AG04450 (cell line): ENCODE measurements around the gene ARMC9. TPM values are rescaled to one million over a fixed set of nuclear protein-coding genes. Genes with fewer than 3 reads are reported as not detected.

Source experiments
- CTCF ChIA-PET: fragments of 300-600, 350-600 bp; formaldehyde crosslinking; extraction: SDS; loops from one replicate; lab custom pipeline; 2022; ENCODE audit warnings: antibody characterized with exemption, inconsistent platforms; lab: Charles Lee
- POLR2A ChIA-PET: fragments of 350-600 bp; formaldehyde crosslinking; extraction: SDS; loops from one replicate; lab custom pipeline; 2021; ENCODE audit warnings: antibody characterized with exemption, inconsistent platforms; lab: Yijun Ruan, JAX
- DNase-seq: peaks from one replicate; pipeline ENCODE4 v3.0.0-alpha.2; 2011; ENCODE audit warnings: low read depth, low spot score
- H3K27ac ChIP-seq: one replicate; pipeline ENCODE4 v1.5.1; 2012; ENCODE audit warnings: low read depth, low read length, control low read depth
- H3K27me3 ChIP-seq: one replicate; pipeline ENCODE4 v1.6.0; 2012; ENCODE audit warnings: low read length; ENCODE audit not compliant: control insufficient read depth, insufficient read depth
- H3K4me3 ChIP-seq: 2 replicates; pipeline ENCODE4 v1.5.1; 2011; ENCODE audit warnings: mild to moderate bottlenecking, low read depth, low read length, control low read depth
- H3K9me3 ChIP-seq: 2 replicates; pipeline ENCODE4 v1.5.1; 2012; ENCODE audit warnings: low read length; ENCODE audit not compliant: control insufficient read depth, insufficient read depth
- polyA plus RNA-seq: library from polyadenylated mRNA; depleted of rRNA; stranded (reverse); fragments of >200 nt; gene quantifications from 2 replicates; pipeline ENCODE4 v1.2.3, GENCODE V29; 2011
- TF ChIP-seq, protein P1 (sequence below): IDR thresholded peaks from 2 replicates; pipeline ENCODE4 v1.5.1; 2011; ENCODE audit warnings: low read depth, low read length, control low read depth, inconsistent platforms

ARMC9 gene
- polyA plus RNA-seq, 1 experiment = 49.4 TPM

DNA sequence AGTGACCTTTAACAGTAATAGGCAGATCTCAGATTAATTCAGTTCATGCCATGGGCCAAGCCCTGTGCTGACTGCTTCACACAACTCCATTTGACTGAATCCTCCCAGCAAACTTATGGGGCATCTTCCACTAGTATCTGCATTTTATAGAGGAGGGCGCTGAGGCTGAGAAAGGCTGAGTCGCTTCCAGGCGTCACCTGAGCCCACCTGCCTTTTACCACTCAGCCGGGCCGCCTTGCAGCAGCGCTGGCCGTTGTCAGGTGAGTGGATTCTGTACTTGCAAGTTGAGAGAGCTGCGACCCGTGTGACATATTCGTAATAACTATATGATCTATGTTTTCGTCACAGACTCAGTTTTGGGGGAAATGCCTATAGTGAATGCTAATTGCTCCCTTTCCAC is 137.8 kb downstream of the ARMC9 start:
- TF ChIP-seq, protein P1, sequence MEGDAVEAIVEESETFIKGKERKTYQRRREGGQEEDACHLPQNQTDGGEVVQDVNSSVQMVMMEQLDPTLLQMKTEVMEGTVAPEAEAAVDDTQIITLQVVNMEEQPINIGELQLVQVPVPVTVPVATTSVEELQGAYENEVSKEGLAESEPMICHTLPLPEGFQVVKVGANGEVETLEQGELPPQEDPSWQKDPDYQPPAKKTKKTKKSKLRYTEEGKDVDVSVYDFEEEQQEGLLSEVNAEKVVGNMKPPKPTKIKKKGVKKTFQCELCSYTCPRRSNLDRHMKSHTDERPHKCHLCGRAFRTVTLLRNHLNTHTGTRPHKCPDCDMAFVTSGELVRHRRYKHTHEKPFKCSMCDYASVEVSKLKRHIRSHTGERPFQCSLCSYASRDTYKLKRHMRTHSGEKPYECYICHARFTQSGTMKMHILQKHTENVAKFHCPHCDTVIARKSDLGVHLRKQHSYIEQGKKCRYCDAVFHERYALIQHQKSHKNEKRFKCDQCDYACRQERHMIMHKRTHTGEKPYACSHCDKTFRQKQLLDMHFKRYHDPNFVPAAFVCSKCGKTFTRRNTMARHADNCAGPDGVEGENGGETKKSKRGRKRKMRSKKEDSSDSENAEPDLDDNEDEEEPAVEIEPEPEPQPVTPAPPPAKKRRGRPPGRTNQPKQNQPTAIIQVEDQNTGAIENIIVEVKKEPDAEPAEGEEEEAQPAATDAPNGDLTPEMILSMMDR = no peak
- Histone ChIP-seq H3K27me3 (no peaks in the 10 kb centered on the region), H3K27ac (no peak overlapping the region), H3K9me3 (no peaks in the 10 kb centered on the region; the same call in 1 of the 2 replicates), H3K4me3 (no peak overlapping the region)
- ChIA-PET POLR2A (interaction anchor here (0.6 kb wide), 1 partner anchor 687 kb away, joined by 3 read pairs; no protein-coding TSS in a partner anchor), CTCF (interaction anchor here (1.4 to 1.6 kb wide), 4 partner anchors 39 to 116 kb away, joined by 4 to 15 read pairs (median 6); no protein-coding TSS in a partner anchor)
- DNase-seq = no peak

DNA sequence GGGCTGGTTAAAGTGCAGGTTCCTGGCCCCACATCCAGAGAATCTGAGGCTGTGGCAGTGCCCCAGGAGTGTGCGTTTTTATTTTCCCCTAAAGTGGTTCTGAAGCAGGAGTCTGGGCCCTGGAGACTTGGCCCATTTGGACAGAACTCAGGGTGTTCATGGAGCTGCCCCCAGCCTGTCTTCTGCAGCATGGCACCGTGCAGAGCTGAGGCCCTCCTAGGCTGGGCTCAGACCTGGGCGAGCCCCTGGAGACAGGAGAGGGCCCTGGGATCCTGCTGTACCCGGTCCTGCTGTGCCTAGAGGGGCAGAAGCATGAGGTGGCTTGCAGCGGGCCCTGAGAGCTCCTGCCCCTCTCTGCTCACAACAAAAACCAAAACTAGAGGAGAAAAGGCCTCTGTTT is 138.3 kb downstream of the ARMC9 start:
- CTCF ChIA-PET = interaction anchor here (1.4 kb wide), 1 partner anchor 68 kb away, joined by 6 read pairs; no protein-coding TSS in a partner anchor
- Histone ChIP-seq H3K9me3 (no peaks in the 10 kb centered on the region; the same call in 1 of the 2 replicates), H3K27me3 (no peaks in the 10 kb centered on the region), H3K27ac (no peak overlapping the region), H3K4me3 (no peak overlapping the region)
- no peak for DNase-seq
- POLR2A ChIA-PET = interaction anchor here (0.6 kb wide), 1 partner anchor 38 kb away, joined by 5 read pairs; no protein-coding TSS in a partner anchor
- TF ChIP-seq, protein P1 = no peak

DNA sequence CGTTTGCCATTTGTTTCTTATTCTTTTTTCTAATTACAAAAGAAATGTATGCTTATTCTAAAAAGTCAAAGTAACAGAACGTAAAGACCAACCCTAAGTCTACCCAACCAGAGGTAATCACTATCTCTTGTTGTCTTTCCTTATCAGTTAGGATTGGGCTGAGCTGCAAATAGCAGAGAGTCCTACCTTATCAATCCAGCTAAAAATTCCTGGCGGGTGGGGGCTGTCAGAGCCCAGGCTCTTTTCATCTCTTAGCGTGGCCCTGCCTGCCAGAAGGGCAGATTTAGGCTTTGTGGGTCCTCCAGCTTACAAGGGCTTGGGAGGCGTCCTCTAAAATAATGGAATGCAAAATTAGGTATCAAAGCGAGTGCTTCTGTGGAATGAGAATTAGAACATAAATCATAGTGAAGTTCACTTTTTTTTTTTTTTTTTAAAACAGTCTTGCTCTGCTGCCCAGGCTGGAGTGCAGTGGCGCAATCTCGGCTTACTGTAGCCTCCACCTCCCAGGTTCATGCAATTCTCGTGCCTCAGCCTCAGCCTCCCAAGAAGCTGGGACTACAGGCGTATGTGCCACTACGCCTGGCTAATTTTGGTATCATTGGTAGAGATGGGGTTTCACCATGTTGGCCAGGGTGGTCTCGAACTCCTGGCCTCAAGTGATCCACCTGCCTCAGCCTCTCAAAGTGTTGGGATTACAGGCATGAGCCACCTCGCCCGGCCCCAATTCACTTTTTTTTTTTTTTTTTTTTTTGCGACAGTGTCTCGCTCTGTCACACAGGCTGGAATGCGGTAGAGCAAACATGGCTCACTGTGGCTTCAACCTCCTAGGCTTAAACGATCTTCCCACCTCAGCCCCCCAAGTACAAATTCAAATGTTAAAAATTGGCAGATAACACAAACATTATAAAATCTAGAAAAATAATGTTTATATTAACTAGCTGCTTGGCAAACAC is 139.7 kb downstream of the ARMC9 start:
- ChIA-PET CTCF (no interaction called here), POLR2A (interaction anchor here (0.5 kb wide), 1 partner anchor 27 kb away, joined by 12 read pairs; no protein-coding TSS in a partner anchor)
- Histone ChIP-seq H3K4me3 (no peak overlapping the region), H3K27ac (no peak overlapping the region), H3K27me3 (no peaks in the 10 kb centered on the region), H3K9me3 (no peaks in the 10 kb centered on the region)
- TF ChIP-seq, protein P1 = no peak
- no peak for DNase-seq

DNA sequence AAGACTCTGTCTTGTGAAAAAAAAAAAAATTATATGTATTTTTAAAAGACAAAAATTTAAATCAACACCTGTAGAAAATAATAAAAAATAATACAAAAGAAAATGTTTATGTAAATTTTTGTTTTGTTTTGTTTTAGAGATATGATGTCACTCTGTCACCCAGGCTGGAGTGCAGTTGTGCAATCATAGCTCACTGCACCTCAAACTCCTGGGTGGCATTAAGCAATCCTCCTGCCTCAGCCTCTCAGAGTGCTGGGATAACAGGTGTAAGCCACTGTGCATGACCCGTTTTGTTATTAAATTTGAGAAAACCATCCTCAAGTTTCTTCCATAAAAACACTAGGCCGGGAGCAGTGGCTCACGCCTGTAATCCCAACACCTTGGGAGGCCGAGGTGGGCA is 140.9 kb downstream of the ARMC9 start:
- DNase-seq = no peak
- CTCF ChIA-PET = interaction anchor here (0.7 kb wide), 1 partner anchor 220 kb away, joined by 3 read pairs; no protein-coding TSS in a partner anchor

More for the DNA sequence above, 140.9 kb downstream of the ARMC9 start:
- POLR2A ChIA-PET = no interaction called here
- TF ChIP-seq, protein P1 = no peak
- Histone ChIP-seq H3K4me3 (no peak overlapping the region), H3K27me3 (no peaks in the 10 kb centered on the region), H3K27ac (no peak overlapping the region), H3K9me3 (no peaks in the 10 kb centered on the region)
